EL (cell line): ENCODE data around the gene DUOX1.
A peak's percentile ranks its signal among the peaks of the same experiment; 100 is the strongest.
"Not testable (repeated sequence)": the region's sequence is repeated elsewhere in the genome, so short reads cannot be mapped to it uniquely, and the experiment has no call there.

Experiments
- DNase-seq: peaks from one replicate; pipeline ENCODE4 v3.0.0-alpha.2; 2016

DUOX1 gene

DNA sequence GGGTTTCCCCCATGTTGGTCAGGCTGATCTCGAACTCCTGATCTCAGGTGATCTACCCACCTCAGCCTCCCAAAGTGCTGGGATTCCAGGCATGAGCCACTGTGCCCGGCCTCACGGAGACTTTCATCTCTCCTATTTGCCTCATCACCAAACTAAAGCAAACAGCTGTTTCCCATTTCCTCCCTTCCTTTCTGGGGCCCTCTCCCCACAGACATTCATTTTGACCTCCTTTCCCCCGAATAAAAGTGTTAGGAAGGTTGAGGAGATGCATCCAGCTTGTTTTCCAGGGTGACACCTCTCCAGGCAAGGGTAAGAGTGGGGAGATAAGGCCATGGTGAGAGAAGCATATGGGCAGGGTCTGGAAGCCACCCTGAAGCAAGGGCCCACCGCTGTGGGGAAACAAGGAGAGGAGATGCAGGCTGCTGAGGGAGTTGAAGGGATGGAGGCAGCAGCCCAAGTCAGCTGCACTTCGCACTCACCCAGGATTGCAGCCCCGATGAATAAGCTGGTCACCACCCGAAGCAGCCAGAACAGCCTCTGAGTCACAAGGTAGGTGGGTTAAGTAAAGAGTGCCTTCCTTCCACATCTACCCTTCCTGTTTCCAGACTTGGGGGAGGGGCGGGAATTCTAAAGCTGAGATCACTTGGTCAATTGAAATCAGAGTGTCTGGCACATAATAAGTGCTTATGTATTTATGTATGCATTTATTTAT lies 7.9 kb upstream of the DUOX1 start:
- DNase-seq = peak; percentile 85

DNA sequence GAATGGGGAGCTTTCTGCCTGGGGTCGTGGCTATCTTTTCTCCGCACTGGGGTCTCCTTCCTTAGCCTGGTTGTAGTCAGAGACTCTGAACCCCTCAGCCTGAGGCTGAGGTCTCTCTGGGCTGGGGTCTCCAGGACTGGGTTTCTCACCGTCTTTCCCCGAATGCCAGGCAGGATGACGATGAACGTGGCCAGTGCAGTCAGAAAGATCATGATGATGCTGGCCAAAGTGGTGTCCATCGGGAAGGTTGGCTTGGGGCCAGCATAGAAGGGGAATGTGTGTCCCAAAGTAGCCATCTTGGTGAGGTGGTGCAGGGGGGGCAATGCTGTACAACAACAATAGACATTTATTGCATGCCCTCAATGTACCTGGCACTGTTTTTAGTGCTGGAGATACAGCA lies 7.1 kb upstream of the DUOX1 start:
- no peak for DNase-seq

DNA sequence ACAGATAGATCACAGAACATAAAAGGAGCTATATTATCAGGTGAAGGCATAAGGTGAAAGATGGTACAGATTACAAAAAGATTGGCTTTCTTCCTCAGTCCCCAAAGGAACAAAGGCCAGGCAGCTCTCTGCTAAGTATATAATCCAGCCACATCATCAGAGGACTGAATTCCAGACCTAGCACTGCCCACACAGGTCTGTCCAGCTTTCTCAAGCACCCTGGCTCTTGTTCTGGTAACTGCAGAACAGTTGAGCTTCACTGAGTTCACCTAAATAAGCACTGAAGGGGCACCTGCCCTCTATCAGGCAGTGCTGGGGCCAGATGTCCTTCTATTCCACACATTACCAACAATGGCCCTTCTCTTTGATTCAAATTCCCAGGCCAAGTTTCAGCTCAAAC lies 6.4 kb upstream of the DUOX1 start:
- no peak for DNase-seq

GRCh38 chr15:45126535-45127158 lies 3.1 kb upstream of the DUOX1 start:
- peak; percentile 36 for DNase-seq

GRCh38 chr15:45128971-45129639 lies 689 bp upstream of the DUOX1 start:
- DNase-seq = no peak

- no peak for DNase-seq
These were observed 652 bp downstream of the DUOX1 start for GRCh38 chr15:45130291-45131000.

GRCh38 chr15:45131510-45131909 lies 1.7 kb downstream of the DUOX1 start:
- no peak for DNase-seq

DNA sequence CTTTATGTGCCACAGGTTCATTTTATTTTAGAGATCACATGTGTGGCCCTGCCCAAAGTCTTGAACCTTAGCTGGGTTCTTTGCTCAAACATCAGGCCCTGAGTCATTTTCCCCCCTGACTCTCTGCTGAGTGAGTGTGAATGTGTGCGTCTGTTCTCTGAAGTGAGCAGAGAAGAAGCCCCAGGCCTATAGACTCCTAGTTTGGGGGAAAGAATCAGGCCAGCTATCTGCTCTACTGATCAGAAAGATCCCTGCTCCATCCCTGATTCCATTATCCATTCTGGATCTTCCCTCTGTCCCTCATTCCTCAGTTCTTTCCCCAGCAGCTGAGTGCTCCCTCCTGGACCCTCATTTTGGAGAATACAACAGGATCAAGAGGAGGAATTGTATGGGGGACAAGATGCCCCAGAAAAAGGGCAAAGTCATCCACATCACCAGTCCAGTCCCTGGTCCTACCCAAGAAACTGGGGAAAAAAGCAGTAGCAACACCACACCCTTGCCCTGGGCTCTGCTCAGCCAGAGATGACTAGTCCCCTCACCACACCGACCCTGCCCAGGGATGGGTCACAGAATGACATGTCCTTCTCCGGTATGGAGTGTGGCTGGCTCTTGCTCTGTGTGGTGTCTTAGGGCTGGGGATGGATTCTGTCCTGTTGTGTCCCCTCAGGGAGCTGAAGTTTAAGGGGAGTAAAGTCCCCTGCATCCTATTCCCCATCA lies 3.2 kb downstream of the DUOX1 start:
- DNase-seq = no peak

GRCh38 chr15:45133561-45133920 lies 3.7 kb downstream of the DUOX1 start:
- no peak for DNase-seq

DNA sequence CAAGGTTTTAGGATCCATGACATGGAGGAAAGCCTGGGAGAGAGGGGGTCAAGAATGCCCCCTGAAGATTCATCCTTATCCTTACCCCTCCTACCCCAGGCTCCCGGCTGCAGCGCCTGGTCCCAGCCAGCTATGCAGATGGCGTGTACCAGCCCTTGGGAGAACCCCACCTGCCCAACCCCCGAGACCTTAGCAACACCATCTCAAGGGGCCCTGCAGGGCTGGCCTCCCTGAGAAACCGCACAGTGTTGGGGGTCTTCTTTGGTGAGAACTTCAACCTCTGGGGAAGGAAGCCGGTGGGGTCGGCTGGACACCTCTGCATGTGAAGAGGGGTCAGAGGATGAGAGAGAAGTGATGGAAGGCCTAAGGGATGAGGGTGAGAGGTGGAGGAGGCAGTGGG lies 4.3 kb downstream of the DUOX1 start:
- DNase-seq = no peak

- no peak for DNase-seq
These were observed 5.1 kb downstream of the DUOX1 start for GRCh38 chr15:45134682-45135604.

GRCh38 chr15:45135705-45136377 lies 6.0 kb downstream of the DUOX1 start:
- DNase-seq = not testable (repeated sequence)

GRCh38 chr15:45136378-45136764 lies 6.6 kb downstream of the DUOX1 start:
- no peak for DNase-seq

DNA sequence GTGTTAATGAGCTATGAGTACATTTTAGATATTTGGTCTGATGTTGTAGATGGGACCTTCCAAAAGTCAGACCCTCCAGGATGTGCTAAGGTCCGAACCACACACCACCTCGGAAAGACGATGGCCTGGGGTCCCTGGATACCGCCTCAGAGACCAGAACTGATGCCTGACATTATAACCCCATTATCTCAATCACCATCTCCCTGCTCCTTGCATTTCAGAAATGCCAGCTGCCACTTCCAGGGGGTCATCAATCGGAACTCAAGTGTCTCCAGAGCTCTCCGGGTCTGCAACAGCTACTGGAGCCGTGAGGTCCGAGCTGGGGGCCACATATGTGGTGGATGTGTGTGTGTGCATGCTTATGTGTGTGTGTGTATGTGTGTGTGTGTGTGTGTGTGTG lies 7.9 kb downstream of the DUOX1 start:
- no peak for DNase-seq

DNA sequence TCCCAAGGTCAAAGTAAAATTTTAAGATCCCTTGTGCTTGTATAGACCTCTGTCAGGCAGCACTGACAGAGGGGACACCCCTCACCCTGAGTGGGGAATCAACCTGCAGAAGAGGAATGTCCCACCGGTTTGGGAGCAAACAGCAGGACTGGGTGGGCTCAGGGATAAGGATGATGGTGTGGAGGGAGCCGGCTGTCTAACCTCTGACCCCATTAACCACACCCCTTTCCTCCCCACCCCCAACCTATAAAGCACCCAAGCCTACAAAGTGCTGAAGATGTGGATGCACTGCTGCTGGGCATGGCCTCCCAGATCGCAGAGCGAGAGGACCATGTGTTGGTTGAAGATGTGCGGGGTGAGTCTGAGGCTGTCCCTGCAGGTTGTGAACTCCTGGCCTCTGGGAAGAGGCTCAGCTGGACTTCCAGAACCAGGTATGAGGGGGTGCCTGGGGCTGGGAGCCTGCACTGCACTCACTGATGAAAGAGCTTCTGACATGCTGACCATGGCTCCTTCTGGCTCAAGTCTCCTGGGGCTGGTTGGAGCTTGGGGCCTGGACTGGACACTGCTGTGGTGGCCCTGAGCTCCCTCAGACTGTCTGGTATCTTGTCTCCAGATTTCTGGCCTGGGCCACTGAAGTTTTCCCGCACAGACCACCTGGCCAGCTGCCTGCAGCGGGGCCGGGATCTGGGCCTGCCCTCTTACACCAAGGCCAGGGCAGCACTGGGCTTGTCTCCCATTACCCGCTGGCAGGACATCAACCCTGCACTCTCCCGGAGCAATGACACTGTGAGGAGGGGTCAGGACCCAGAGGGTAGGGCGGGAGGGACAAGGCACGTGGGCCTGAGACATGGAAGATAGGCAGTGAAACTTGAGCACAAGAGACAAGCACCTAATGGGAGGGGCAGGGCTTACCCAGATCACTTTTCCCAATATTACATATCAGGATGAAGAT lies 9.3 kb downstream of the DUOX1 start:
- DNase-seq = no peak

- DNase-seq = no peak
These were observed 10.0 kb downstream of the DUOX1 start for GRCh38 chr15:45139770-45140169.

- DNase-seq = no peak
These were observed 10.9 kb downstream of the DUOX1 start for GRCh38 chr15:45140557-45141250.

DNA sequence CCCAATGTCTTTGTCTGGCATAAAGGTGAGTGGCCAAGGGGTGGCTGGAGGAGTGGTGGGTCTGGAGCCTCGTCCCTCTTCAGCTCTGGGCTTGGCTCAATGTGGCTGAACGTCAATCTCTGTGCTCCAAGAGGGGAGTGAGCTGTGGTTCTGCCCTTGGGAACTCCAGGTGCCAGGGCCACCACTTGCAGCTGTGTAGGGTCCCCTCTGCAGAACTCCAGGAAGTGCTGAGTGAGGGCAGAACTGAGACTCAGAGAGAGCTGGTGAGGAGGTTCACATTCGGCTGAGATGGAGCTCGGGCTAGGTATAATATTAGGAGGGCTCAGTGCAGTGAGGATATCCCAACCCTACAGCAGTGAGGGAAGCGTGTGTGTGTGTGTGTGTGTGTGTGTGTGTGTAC lies 11.6 kb downstream of the DUOX1 start:
- no peak for DNase-seq

- no peak for DNase-seq
These were observed 13.3 kb downstream of the DUOX1 start for GRCh38 chr15:45143056-45143455.

DNA sequence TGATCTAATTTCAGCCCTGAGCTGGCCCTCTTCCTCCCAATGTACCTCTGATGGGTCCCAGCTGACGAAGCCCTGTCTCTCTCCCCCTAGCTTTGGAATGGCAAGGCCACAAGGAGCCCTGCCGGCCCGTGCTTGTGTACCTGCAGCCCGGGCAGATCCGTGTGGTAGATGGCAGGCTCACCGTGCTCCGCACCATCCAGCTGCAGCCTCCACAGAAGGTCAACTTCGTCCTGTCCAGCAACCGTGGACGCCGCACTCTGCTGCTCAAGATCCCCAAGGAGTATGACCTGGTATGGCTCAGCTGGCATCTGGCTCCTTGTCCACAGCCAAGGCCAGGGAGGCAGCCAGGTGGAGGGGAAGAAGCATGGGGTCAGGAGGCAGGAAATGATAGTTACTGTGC lies 14.2 kb downstream of the DUOX1 start:
- no peak for DNase-seq
